Gastroesophageal sphincter (tissue), 3 donors: ENCODE results near the gene PRKG2.

Source experiments
- EP300 ChIP-seq: sonication (generic); formaldehyde crosslinking; IDR thresholded peaks from one replicate; pipeline ENCODE4 v1.6.1; 2017; ENCODE audit warnings: antibody characterized with exemption, mild to moderate bottlenecking
- POLR2A ChIP-seq, 2 donors: fragments of 450-650 bp; IDR thresholded peaks; one replicate each; pipeline ENCODE4 v1.6.1; 2017; ENCODE audit warnings: antibody characterized with exemption in 2 of 2, mild to moderate bottlenecking in 2 of 2, moderate library complexity in 1 of 2
- POLR2AphosphoS5 ChIP-seq: sonication (generic); formaldehyde crosslinking; IDR thresholded peaks from one replicate; pipeline ENCODE4 v1.6.1; 2017; ENCODE audit warnings: antibody characterized with exemption
- TF ChIP-seq, protein P1 (sequence below), 4 experiments: fragments of 200-600 bp in 2 of 4; fragments of 450-650 bp in 2 of 4; sonication (generic) in 1 of 4; IDR thresholded peaks; one replicate each; pipeline ENCODE4 v1.5.1; 2017 to 2019; ENCODE audit warnings: antibody characterized with exemption in 4 of 4, mild to moderate bottlenecking in 2 of 4, moderate library complexity in 2 of 4

GRCh38 chr4:81164623-81165416 lies 50.2 kb downstream of the PRKG2 start:
- TF ChIP-seq, protein P1, sequence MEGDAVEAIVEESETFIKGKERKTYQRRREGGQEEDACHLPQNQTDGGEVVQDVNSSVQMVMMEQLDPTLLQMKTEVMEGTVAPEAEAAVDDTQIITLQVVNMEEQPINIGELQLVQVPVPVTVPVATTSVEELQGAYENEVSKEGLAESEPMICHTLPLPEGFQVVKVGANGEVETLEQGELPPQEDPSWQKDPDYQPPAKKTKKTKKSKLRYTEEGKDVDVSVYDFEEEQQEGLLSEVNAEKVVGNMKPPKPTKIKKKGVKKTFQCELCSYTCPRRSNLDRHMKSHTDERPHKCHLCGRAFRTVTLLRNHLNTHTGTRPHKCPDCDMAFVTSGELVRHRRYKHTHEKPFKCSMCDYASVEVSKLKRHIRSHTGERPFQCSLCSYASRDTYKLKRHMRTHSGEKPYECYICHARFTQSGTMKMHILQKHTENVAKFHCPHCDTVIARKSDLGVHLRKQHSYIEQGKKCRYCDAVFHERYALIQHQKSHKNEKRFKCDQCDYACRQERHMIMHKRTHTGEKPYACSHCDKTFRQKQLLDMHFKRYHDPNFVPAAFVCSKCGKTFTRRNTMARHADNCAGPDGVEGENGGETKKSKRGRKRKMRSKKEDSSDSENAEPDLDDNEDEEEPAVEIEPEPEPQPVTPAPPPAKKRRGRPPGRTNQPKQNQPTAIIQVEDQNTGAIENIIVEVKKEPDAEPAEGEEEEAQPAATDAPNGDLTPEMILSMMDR (IDR thresholded peaks at IDR 0.05) = no peak
- no peak for TF ChIP-seq POLR2A (IDR thresholded peaks at IDR 0.05)
- TF ChIP-seq EP300 = no peak
- no peak for TF ChIP-seq POLR2AphosphoS5
